HL-60 (cell line): ENCODE data around the gene TENT5A.

ENCODE experiments used
- GABPA ChIP-seq: IDR thresholded peaks from 2 replicates; pipeline ENCODE4 v1.6.1; 2012; ENCODE audit warnings: low read depth
- POLR2AphosphoS5 ChIP-seq: IDR thresholded peaks from 2 replicates; pipeline ENCODE4 v1.6.1; 2012; ENCODE audit warnings: low read depth
- TF ChIP-seq, protein P1 (sequence below): IDR thresholded peaks from one replicate; pipeline ENCODE4 v1.5.1; 2011; ENCODE audit warnings: low read length, control low read depth, inconsistent platforms; ENCODE audit not compliant: insufficient read depth
- TF ChIP-seq, protein P2 (sequence below): IDR thresholded peaks from 2 replicates; pipeline ENCODE4 v1.6.1; 2012; ENCODE audit warnings: low read depth; ENCODE audit not compliant: insufficient replicate concordance

DNA sequence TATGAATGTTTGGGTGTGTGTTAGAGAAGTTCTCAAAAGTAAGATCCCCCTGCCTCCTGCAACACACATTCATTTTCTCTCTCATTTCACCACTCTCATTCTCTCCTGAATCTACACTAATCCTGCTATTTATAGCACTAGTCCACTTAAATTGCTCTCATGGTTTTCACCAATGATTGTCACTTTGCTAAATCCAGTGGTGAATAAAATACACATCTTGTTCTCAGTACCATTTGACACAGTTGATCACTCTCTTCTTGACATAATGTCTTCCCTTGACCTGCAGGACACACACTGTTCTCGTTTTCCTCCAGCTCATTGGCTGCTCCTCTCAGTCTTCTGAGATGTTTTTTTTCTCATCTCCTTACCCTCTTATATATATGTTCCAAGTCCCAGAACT, 32.1 kb downstream of the TENT5A start:
- TF ChIP-seq, protein P1, sequence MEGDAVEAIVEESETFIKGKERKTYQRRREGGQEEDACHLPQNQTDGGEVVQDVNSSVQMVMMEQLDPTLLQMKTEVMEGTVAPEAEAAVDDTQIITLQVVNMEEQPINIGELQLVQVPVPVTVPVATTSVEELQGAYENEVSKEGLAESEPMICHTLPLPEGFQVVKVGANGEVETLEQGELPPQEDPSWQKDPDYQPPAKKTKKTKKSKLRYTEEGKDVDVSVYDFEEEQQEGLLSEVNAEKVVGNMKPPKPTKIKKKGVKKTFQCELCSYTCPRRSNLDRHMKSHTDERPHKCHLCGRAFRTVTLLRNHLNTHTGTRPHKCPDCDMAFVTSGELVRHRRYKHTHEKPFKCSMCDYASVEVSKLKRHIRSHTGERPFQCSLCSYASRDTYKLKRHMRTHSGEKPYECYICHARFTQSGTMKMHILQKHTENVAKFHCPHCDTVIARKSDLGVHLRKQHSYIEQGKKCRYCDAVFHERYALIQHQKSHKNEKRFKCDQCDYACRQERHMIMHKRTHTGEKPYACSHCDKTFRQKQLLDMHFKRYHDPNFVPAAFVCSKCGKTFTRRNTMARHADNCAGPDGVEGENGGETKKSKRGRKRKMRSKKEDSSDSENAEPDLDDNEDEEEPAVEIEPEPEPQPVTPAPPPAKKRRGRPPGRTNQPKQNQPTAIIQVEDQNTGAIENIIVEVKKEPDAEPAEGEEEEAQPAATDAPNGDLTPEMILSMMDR: no peak
- TF ChIP-seq GABPA: no peak
- TF ChIP-seq, protein P2, sequence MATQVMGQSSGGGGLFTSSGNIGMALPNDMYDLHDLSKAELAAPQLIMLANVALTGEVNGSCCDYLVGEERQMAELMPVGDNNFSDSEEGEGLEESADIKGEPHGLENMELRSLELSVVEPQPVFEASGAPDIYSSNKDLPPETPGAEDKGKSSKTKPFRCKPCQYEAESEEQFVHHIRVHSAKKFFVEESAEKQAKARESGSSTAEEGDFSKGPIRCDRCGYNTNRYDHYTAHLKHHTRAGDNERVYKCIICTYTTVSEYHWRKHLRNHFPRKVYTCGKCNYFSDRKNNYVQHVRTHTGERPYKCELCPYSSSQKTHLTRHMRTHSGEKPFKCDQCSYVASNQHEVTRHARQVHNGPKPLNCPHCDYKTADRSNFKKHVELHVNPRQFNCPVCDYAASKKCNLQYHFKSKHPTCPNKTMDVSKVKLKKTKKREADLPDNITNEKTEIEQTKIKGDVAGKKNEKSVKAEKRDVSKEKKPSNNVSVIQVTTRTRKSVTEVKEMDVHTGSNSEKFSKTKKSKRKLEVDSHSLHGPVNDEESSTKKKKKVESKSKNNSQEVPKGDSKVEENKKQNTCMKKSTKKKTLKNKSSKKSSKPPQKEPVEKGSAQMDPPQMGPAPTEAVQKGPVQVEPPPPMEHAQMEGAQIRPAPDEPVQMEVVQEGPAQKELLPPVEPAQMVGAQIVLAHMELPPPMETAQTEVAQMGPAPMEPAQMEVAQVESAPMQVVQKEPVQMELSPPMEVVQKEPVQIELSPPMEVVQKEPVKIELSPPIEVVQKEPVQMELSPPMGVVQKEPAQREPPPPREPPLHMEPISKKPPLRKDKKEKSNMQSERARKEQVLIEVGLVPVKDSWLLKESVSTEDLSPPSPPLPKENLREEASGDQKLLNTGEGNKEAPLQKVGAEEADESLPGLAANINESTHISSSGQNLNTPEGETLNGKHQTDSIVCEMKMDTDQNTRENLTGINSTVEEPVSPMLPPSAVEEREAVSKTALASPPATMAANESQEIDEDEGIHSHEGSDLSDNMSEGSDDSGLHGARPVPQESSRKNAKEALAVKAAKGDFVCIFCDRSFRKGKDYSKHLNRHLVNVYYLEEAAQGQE: no peak
- no peak for TF ChIP-seq POLR2AphosphoS5
